Measurements from ENCODE around the gene BPIFB6. TPM values are rescaled to one million over a fixed set of nuclear protein-coding genes. Genes with fewer than 3 reads are reported as not detected.
"Not testable (repeated sequence)": the region's sequence is repeated elsewhere in the genome, so short reads cannot be mapped to it uniquely, and the experiment has no call there.

The BPIFB6 gene
- total and polyA plus RNA-seq, 2 donors (not counting 1 experiment from before 2014, with no cell fraction given), result not detected

- no peak overlapping the region for H3K27ac ChIP-seq (ENCODE audit: insufficient read depth, low read length)
- no peaks in the 10 kb centered on the region for H4K20me1 ChIP-seq (ENCODE audit: control insufficient read depth, extremely low read depth, insufficient read depth, low read length)
- H3K79me2 ChIP-seq (ENCODE audit: control insufficient read depth, insufficient read depth, low read length), result no peaks in the 10 kb centered on the region
- no peaks in the 10 kb centered on the region for H3K9me3 ChIP-seq (ENCODE audit: control insufficient read depth, insufficient read depth, low read depth, low read length)
- no peak overlapping the region for H3K4me2 ChIP-seq (ENCODE audit: extremely low read depth, insufficient read depth, low read length)
- no peak for TF ChIP-seq EZH2 (IDR thresholded peaks at IDR 0.05; ENCODE audit: low read length, missing control alignments)
- no peak for TF ChIP-seq CTCF (conservative IDR thresholded peaks at IDR 0.05 in 1 of 2, IDR thresholded peaks at IDR 0.05 in 1 of 2; ENCODE audit: low read depth in 1 of 2, low read length in 2 of 2)
- DNase-seq (ENCODE audit: low read depth in 2 of 2), result no peak
- no peak overlapping the region for H3K4me3 ChIP-seq (replicated peaks in 1 of 4; ENCODE audit: control extremely low read depth in 1 of 4, insufficient read depth in 1 of 4, low read depth in 3 of 4, low read length in 4 of 4)
- no peak overlapping the region for H2AFZ ChIP-seq (ENCODE audit: low read length)
- no peaks in the 10 kb centered on the region for H3K27me3 ChIP-seq (ENCODE audit: control insufficient read depth, insufficient read depth, low read length)
- no peak overlapping the region for H3K9ac ChIP-seq (ENCODE audit: insufficient read depth, low read length)
- no peaks in the 10 kb centered on the region for H3K4me1 ChIP-seq (ENCODE audit: control insufficient read depth, extremely low read depth, insufficient read depth, low read length)
- H3K36me3 ChIP-seq (ENCODE audit: control insufficient read depth, insufficient read depth, low read length), result no peaks in the 10 kb centered on the region
Observed at GRCh38 chr20:33042983-33043730, 11.7 kb downstream of the BPIFB6 start.

GRCh38 chr20:33043731-33044181 lies 12.3 kb downstream of the BPIFB6 start:
- H4K20me1 ChIP-seq (ENCODE audit: control insufficient read depth, extremely low read depth, insufficient read depth, low read length), result no peaks in the 10 kb centered on the region
- H3K36me3 ChIP-seq (ENCODE audit: control insufficient read depth, insufficient read depth, low read length), result no peaks in the 10 kb centered on the region
- H3K4me1 ChIP-seq (ENCODE audit: control insufficient read depth, extremely low read depth, insufficient read depth, low read length), result no peaks in the 10 kb centered on the region
- H3K27me3 ChIP-seq (ENCODE audit: control insufficient read depth, insufficient read depth, low read length), result no peaks in the 10 kb centered on the region
- TF ChIP-seq EZH2 (IDR thresholded peaks at IDR 0.05; ENCODE audit: low read length, missing control alignments), result no peak
- TF ChIP-seq CTCF (conservative IDR thresholded peaks at IDR 0.05 in 1 of 2, IDR thresholded peaks at IDR 0.05 in 1 of 2; ENCODE audit: low read depth in 1 of 2, low read length in 2 of 2), result no peak
- H2AFZ ChIP-seq (ENCODE audit: low read length), result no peak overlapping the region
- H3K9ac ChIP-seq (ENCODE audit: insufficient read depth, low read length), result no peak overlapping the region
- no peaks in the 10 kb centered on the region for H3K9me3 ChIP-seq (ENCODE audit: control insufficient read depth, insufficient read depth, low read depth, low read length)
- no peak overlapping the region for H3K4me2 ChIP-seq (ENCODE audit: extremely low read depth, insufficient read depth, low read length)
- no peak for DNase-seq (ENCODE audit: low read depth in 2 of 2)
- H3K27ac ChIP-seq (ENCODE audit: insufficient read depth, low read length), result no peak overlapping the region
- no peaks in the 10 kb centered on the region for H3K79me2 ChIP-seq (ENCODE audit: control insufficient read depth, insufficient read depth, low read length)
- H3K4me3 ChIP-seq (replicated peaks in 1 of 4; ENCODE audit: control extremely low read depth in 1 of 4, insufficient read depth in 1 of 4, low read depth in 3 of 4, low read length in 4 of 4), result no peak overlapping the region

GRCh38 chr20:33045129-33045721 lies 13.8 kb downstream of the BPIFB6 start:
- not testable (repeated sequence) for H3K27me3 ChIP-seq (ENCODE audit: control insufficient read depth, insufficient read depth, low read length); H3K36me3 ChIP-seq (ENCODE audit: control insufficient read depth, insufficient read depth, low read length); H3K9me3 ChIP-seq (ENCODE audit: control insufficient read depth, insufficient read depth, low read depth, low read length); H3K79me2 ChIP-seq (ENCODE audit: control insufficient read depth, insufficient read depth, low read length); H3K4me3 ChIP-seq (replicated peaks in 1 of 4; ENCODE audit: control extremely low read depth in 1 of 4, insufficient read depth in 1 of 4, low read depth in 3 of 4, low read length in 4 of 4); H4K20me1 ChIP-seq (ENCODE audit: control insufficient read depth, extremely low read depth, insufficient read depth, low read length); H3K4me1 ChIP-seq (ENCODE audit: control insufficient read depth, extremely low read depth, insufficient read depth, low read length); H3K9ac ChIP-seq (ENCODE audit: insufficient read depth, low read length); DNase-seq (ENCODE audit: low read depth in 2 of 2); H2AFZ ChIP-seq (ENCODE audit: low read length); H3K4me2 ChIP-seq (ENCODE audit: extremely low read depth, insufficient read depth, low read length); H3K27ac ChIP-seq (ENCODE audit: insufficient read depth, low read length)

Data from fibroblast of lung (primary cell).